HG02571 (cell line): ENCODE measurements around the gene DHRS2.

ENCODE experiments used
- ATAC-seq: cut with Tn5 transposase; IDR thresholded peaks from one replicate; pipeline ENCODE4 v1.9.1; 2021; ENCODE audit warnings: mild to moderate bottlenecking, moderate library complexity; ENCODE audit not compliant: unreplicated experiment

DHRS2 gene

DNA sequence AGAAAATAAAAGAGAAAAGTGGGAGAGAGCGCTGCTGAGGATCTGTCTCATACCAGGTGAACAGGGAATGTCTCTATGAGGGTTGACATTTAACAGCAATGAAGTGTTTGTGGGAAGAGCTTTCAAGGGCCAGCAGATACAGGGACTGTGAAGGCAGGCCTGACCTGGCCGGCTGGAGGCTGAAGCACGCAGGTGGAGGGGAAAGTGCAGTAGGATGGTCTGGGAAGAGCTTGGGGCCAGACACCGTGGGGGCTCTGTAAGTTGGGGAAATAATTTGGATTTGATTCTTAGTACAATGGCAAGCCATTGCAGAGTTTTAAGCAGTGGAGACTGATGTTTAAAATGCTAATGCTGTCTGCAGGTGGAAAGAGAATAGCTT, 23.8 kb upstream of the DHRS2 start:
- no peak for ATAC-seq

DNA sequence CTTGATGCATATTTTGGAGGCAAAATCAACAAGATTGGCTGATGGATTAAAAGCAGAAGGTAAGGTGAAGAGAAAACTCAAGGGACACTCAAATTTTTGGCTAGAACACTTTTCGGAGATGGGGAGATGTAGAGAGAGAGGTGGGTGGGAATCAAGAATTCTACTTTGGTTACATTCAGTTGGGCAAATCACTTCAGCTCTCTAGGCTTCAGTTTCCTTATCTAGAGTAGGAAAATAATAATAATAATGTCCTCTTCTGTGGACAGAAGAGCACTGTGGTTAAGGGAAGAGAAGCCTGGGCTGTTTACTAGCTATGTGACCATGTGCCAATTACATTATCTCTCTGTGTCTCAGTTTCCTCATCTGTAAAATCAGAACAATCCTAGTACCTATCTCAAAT, 23.4 kb upstream of the DHRS2 start:
- ATAC-seq: no peak

DNA sequence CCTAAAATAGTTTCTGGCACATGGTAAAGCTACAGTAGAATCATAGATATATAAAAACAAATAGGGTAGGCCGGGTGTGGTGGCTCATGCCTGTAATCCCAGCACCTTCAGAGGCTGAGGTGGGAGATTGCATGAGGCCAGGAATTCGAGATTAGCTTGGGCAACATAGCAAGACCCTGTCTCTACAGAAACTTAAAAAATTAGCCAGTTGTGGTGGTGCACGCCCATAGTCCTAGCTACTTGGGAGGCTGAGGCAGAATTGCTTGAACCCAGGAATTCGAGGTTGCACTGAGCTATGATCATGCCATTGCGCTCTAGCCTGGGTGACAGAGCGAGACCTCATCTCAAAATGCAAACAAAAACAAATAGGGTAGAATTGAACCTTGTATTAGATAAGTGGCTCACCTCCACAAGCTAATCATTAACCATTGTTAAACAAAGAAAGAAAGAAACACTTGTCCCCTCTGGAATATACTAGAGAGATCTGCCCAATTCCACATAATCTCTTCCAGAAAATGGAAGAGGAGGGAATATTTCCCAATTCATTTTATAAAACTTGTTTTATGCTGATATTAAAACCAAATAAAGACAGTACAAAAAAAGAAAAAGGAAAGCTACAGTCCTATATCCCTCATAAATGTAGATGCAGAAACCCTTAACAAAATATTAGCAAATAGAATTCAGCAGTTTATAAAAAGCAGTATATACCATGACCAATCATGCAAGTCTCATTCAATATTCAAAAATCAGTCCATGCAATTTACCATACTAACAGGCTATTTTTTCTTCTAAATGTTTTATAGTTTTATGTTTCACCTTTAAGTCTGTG, 22.7 kb upstream of the DHRS2 start:
- ATAC-seq: no peak

DNA sequence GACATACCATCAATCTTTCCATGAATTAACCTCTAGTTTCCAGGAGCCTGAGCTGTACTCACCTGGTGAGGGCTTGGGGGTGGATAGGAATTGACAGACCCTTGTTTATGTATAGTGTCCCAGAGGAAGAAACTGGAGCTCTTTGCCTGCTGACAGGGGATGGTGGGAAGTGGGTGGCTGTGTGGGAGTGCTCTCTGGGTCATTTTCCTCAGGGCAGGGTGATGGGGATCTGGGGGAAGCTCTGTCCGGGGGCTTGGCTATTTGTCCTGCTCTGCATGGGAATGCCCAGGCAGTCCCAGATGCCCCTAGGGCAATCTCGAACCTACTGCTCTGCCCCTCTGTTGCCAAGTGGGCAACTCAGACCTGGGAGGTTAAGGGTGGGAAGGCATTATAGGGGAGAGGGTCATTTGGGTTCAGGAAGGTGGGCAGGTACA, 21.8 kb upstream of the DHRS2 start:
- no peak for ATAC-seq

GRCh38 chr14:23615856-23616255, 20.3 kb upstream of the DHRS2 start:
- no peak for ATAC-seq

- no peak for ATAC-seq
Observed at GRCh38 chr14:23617539-23617938, 18.6 kb upstream of the DHRS2 start.

GRCh38 chr14:23618415-23618988, 17.7 kb upstream of the DHRS2 start:
- no peak for ATAC-seq

GRCh38 chr14:23620177-23620702, 15.9 kb upstream of the DHRS2 start:
- no peak for ATAC-seq

DNA sequence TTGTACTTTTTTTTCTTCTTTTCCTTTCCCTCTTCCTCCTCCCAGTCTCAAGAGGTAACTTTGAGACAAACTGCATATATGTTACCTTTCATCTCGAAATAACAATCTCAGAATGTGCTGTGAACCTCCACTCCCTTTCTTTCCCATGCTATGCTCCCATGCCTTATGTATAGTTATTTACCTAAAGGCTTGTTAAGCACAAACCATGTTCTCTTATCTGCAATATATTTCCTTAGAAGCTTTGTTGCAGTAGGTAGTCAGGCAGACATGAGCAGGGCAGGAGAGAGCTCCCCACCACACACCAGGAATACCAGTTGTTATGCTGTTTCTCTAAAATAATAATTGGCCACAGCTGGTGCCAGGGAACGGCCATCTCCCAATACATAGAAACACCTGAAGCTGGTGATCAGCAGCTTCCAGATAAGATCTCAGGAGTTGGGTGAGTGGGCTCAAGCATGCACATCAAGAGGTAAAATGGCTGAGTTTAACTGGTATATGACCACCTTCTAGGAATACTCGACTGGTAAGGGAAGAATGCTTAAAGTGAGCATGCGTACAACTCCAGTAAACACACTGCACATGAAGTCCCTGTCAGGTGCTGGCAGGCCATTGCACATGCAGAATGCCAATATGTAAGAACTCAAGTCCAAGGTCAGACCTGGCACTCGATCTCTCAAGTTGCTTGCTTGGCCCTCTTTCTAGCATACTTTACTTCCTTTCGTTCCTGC, 14.8 kb upstream of the DHRS2 start:
- no peak for ATAC-seq

- ATAC-seq: no peak
Observed at GRCh38 chr14:23621932-23622730, 14.0 kb upstream of the DHRS2 start.

- ATAC-seq: no peak
Observed at GRCh38 chr14:23622990-23623389, 13.2 kb upstream of the DHRS2 start.

- ATAC-seq: no peak
Observed at GRCh38 chr14:23623962-23624361, 12.2 kb upstream of the DHRS2 start.

DNA sequence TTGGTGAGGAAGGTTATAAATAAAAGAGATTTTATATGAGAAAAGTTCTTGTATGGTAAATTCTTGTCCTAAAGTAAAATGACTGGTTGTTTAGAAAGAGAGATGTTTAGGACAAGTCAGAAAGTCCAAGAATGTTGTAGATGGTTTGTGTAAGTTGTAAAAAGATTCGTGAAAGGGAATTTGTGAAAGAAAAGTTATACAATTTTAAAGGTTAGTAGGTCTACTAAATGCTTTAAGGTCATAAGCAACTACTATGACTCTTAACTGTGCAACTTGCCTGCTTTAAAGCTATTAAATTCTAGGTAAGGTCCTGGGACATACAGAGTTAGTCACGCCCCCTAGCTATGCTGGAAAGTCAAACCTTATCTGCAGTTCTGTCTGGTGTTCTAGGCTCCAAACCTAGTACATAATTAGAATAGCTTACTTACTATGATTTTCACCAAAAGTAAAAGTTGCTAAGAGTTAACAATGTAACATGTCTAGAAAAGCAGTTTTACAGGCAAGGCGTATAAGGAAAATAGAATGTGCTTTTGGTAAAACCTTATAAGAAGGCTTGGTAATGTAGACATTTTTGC, 11.2 kb upstream of the DHRS2 start:
- ATAC-seq: no peak

DNA sequence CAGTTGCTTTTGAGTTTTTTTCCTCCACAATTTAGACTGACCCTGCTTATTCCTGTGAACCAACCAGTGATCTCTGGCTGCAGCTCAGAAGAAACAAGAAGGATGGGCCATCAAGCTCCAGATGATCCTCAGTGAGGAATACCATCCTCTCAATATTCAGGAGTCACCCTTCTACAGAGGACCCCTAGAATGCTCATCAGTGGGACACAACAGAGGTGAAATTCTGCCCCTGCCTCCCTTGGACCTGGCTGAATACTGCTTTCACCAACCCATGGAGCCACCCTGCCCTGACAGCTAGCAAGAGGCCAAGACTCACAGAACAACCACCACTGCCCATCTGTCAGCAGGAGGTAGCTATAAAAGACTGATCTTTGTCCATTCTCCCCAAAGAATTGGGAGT, 9.2 kb upstream of the DHRS2 start:
- no peak for ATAC-seq

- no peak for ATAC-seq
Observed at GRCh38 chr14:23627961-23628360, 8.2 kb upstream of the DHRS2 start.

DNA sequence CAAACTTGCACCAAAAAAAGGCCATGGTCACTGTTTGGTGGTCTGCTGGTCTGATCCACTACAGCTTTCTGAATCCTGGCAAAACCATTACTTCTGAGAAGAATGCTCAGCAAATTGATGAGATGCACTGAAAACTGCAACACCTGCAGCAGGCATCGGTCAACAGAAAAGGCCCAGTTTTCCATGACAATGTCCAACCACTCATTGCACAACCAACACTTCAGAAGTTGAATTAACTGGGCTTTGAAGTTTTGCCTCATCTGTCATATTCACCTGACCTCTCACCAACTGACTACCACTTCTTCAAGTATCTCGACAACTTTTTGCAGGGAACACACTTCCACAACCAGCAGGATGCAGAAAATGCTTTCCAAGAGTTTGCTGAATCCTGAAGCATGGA, 7.0 kb upstream of the DHRS2 start:
- ATAC-seq: no peak

DNA sequence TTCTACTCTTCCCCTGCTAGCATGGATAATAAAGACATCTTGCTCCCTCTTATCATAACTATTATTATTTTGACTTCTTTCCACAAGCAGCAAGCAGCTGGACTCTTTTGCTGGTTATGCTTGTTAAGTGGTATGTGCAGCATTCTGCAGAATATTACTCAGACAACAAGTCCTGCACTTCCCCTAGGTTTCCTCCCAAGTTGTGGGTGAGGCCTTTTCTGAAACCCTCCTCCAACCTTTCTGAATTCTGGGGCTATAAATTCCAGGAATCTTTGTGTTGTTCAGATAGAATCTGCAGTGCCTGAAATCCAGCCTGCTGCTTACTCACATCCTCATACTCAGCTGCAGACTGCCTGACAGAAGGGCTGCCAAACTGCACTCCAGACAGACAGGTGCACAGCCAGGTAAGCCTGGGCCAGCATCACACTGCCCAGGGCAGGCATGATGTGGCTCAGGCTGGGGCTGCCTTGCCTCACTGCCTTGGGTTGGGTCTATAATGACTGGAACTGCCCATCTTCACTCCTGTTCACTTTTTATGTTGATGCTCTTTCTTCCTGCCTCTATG, 6.2 kb upstream of the DHRS2 start:
- ATAC-seq: no peak

- no peak for ATAC-seq
Observed at GRCh38 chr14:23630687-23631086, 5.5 kb upstream of the DHRS2 start.

GRCh38 chr14:23631234-23631633, 4.9 kb upstream of the DHRS2 start:
- no peak for ATAC-seq

DNA sequence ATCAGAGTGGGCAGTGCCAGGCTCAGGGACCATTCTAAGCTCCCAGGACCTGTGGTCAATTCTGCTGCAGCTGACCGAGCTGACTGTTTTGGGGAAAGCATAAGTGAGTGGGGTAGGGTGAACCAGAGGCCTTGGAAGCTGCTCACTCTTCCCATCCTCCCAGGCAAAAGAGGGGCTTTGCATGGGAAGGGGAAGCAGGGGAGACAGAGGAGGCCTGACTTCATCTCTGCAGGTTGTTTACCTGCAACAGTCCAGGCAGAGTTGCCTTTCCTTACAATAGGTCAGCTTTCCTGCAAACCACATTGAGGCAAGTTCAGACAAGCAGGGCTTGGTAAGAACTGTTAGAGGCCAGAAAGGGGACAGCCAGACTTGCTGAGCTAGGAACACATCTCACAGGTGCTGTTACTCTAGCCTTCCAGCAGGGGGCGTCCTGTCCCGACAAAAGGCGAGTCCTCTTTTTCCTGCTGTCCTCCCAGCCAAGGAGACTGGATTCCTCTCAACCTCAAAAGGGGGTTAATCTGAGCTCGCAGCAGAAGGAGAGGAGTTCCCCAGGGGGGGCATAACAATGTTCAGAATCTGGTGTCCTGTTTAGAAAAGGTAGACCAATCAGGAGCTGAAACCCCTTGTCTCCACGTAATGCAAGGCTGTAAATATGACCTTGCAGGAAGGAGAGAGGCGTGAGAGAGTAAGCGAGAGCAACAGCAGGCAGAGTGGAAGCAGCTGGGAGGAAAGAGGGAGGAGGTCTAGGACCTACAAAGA, 4.3 kb upstream of the DHRS2 start:
- peak; percentile 68 for ATAC-seq
